C4-2B (cell line): Measurements from ENCODE around the gene DNAJB12.

ENCODE experiments used
- CTCF ChIP-seq: fragments of 450-650 bp; conservative IDR thresholded peaks from 2 replicates; pipeline ENCODE4 v1.5.1; 2017; ENCODE audit warnings: mild to moderate bottlenecking
- ZFX ChIP-seq: fragments of 450-650 bp; IDR thresholded peaks from 2 replicates; pipeline ENCODE4 v1.6.1; 2017

- TF ChIP-seq CTCF = no peak
- no peak for TF ChIP-seq ZFX
Measured at GRCh38 chr10:72353028-72353964, 1.4 kb downstream of the DNAJB12 start.
